Activated CD4-positive, alpha-beta T cell treated with anti-CD3 and anti-CD28 coated beads for 36 hours (primary cell): ENCODE measurements around the gene IFITM5. TPM values are rescaled to one million over a fixed set of nuclear protein-coding genes. Genes with fewer than 3 reads are reported as not detected.
"Not testable (repeated sequence)": the region's sequence is repeated elsewhere in the genome, so short reads cannot be mapped to it uniquely, and the experiment has no call there.

ENCODE experiments used
- ATAC-seq: fragments of 200-7000 bp; cut with Tn5 transposase; one replicate; pipeline ENCODE4 v1.10.0; 2021; ENCODE audit warnings: mild to moderate bottlenecking, moderate library complexity
- CTCF ChIA-PET: fragments of 350-600 bp; sonication (Branson Sonifier 250); formaldehyde crosslinking; loops from one replicate; lab custom pipeline; 2021; ENCODE audit warnings: antibody characterized with exemption; lab: Charles Lee
- POLR2A ChIA-PET: fragments of 350-600 bp; sonication (Branson Sonifier 250); formaldehyde crosslinking; loops from one replicate; lab custom pipeline; 2021; ENCODE audit warnings: antibody characterized with exemption, inconsistent platforms; lab: Charles Lee
- DNase-seq: peaks from one replicate; pipeline ENCODE4 v3.0.0-alpha.2; 2020
- H3K27ac Mint-ChIP-seq: one replicate; pipeline ENCODE4 v1.8.0; 2021; ENCODE audit warnings: mixed read lengths
- H3K27me3 Mint-ChIP-seq: one replicate; pipeline ENCODE4 v1.8.0; 2021; ENCODE audit warnings: mixed read lengths
- H3K36me3 Mint-ChIP-seq: one replicate; pipeline ENCODE4 v1.8.0; 2021; ENCODE audit warnings: low read depth, mixed read lengths
- H3K4me1 Mint-ChIP-seq: one replicate; pipeline ENCODE4 v1.8.0; 2021; ENCODE audit warnings: mixed read lengths
- H3K4me3 Mint-ChIP-seq: one replicate; pipeline ENCODE4 v1.8.0; 2021; ENCODE audit warnings: mild to moderate bottlenecking, moderate library complexity, mixed read lengths
- H3K9me3 Mint-ChIP-seq: one replicate; pipeline ENCODE4 v1.8.0; 2021; ENCODE audit warnings: low read depth, mixed read lengths
- intact Hi-C, 2 experiments: fragments of 100-400 bp; cut with DNase I in 1 of 2; cut with micrococcal nuclease in 1 of 2; formaldehyde crosslinking; loops; one replicate each; pipeline versions ENCODE4 v1.14.2 to v1.15.1; 2022 to 2024; cut with DNase I, micrococcal nuclease
- total RNA-seq, 2 experiments: library from RNA; stranded (reverse); gene quantifications; one replicate each; pipeline ENCODE4 v1.2.3, GENCODE V29; 2021

The IFITM5 gene
- total RNA-seq, 2 experiments from 2014 or later: not detected

DNA sequence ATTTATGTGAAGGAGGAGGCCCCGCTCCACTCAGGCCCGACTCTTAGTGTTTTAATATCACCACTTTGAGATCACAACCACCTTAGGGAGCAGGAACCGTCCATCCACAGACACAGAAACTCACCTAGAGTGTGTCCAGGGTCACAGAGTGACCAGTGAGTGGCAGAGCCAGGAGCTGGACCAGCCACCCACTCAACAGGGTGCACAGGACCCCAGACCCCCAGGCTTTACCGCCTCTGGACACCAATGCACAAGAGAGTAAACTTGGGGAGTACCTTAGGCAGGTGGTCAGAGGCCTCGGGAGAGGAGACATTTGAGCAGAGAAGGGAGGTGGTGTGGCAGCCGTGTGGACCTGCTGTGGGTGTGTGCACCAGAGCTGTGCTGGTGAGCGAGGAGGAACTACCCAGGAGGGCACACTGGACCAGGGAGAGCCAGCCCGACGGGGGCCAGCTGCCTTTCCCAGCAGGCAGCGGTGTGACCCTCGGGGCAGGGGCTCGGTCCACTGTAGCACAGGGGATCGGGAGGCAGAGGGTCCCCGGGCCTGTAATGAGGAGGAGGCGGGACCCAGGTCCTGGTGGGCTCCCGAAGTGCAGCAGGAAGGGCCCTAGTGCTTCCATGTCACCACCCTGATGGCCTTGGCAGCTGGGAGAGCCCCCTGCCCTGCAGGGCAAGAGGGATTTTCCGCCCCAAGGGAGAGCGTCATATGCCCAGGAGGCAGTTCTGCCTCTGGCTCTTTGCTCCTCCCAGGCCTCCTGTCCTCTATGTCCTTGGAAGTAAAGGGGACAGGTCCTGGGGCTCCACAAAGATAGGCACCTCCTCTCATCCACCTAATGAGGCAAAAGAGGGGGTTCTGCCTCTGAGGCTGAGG lies 28.6 kb downstream of the IFITM5 start:
- ChIA-PET CTCF (interaction anchor here (2.2 kb wide), 1 partner anchor 20 kb away, joined by 7 read pairs; no protein-coding TSS in a partner anchor), POLR2A (no interaction called here)
- no peak for ATAC-seq
- DNase-seq: no peak
- intact Hi-C loops: no loop called here
- H3K4me1 Mint-ChIP-seq: peaks cover 39% of the 10 kb centered on the region
- H3K9me3 Mint-ChIP-seq: no peaks in the 10 kb centered on the region
- H3K27ac Mint-ChIP-seq: peak overlapping the region; percentile 51
- H3K27me3 Mint-ChIP-seq: no peaks in the 10 kb centered on the region
- no peaks in the 10 kb centered on the region for H3K36me3 Mint-ChIP-seq
- H3K4me3 Mint-ChIP-seq: no peak overlapping the region

DNA sequence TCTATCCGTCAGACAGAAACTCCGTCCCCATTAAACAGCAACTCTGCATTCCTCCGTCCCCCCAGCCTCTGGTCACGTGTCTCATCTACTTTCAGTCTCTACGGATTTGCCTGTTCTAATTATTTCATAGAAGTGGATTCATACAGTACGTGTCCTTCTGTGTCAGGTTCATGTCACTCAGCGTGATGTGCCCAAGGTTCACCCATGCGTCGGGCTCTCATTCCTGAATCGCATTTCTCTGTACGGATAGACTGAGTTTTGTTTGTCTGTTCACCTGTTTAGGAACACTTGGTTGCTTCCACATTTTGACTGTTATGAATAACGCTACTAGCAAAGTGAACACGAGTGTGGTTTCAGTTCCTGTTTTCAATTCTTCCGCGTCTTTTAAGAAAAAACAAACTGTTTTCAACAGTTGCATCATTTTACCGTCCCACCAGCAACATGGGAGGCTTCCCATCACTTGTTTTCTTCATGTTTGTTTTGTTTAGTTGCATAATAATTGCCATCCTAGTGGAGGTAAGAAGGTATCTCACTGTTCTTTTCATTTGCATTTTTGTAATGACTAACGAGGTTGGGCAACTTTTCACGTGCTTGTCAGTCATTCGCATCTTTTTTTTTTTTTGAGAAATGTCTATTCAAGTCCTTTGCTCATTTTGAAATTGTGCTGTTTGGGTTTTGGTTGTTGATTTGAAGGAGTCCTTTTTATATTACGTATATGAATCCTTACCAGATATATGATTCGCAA lies 30.0 kb downstream of the IFITM5 start:
- H3K4me3 Mint-ChIP-seq: peak overlapping the region; percentile 79
- no peaks in the 10 kb centered on the region for H3K9me3 Mint-ChIP-seq
- peak; percentile 71 for ATAC-seq
- H3K36me3 Mint-ChIP-seq: no peaks in the 10 kb centered on the region
- CTCF ChIA-PET: interaction anchor here (0.6 kb wide), 1 partner anchor 47 kb away, joined by 3 read pairs; no protein-coding TSS in a partner anchor
- POLR2A ChIA-PET: no interaction called here
- H3K27ac Mint-ChIP-seq: peak overlapping the region; percentile 99
- H3K27me3 Mint-ChIP-seq: no peaks in the 10 kb centered on the region
- intact Hi-C loops: loop anchor here (1.0 to 5.0 kb wide), 13 partner anchors 11 to 528 kb away; partner anchors contain the start of genes PHRF1 (in 1 of the 2), PSMD13 (in 1 of the 2) and SIRT3 (in 1 of the 2)
- H3K4me1 Mint-ChIP-seq: peaks cover 43% of the 10 kb centered on the region
- peak; percentile 72 for DNase-seq

DNA sequence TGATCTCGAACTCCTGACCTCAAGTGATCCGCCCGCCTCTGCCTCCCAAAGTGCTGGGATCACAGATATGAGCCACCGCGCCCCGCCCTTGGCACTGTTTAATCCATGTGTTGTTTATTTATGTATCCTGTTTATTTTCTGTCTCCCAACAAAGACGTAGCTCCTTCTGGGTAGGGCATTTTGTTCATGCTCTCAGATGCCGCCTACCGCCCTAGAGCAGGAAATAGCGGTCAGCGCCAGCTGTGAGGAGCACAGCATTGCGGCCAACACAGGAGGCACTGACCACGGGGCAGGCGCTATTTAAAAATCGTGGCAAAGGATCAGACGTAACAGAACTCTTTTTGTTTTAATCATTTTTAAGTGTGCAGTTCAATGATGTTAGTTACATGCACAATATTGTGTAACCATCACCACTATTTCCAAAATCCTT lies 30.6 kb downstream of the IFITM5 start:
- peak; percentile 71 for DNase-seq
- intact Hi-C loops: loop anchor here (1.0 to 5.0 kb wide), 13 partner anchors 12 to 529 kb away; partner anchors contain the start of genes PHRF1 (in 1 of the 2), PSMD13 (in 1 of the 2) and SIRT3 (in 1 of the 2)
- ATAC-seq: peak; percentile 20
- H3K27me3 Mint-ChIP-seq, POLR2A ChIA-PET, H3K36me3 Mint-ChIP-seq, H3K9me3 Mint-ChIP-seq: not testable (repeated sequence)
- CTCF ChIA-PET: interaction anchor here (0.6 to 2.2 kb wide), 2 partner anchors 16 to 31 kb away, joined by 3 to 6 read pairs; no protein-coding TSS in a partner anchor
- Mint-ChIP-seq H3K4me1 (peaks cover 43% of the 10 kb centered on the region), H3K4me3 (peak overlapping the region; percentile 79), H3K27ac (peak overlapping the region; percentile 99)

DNA sequence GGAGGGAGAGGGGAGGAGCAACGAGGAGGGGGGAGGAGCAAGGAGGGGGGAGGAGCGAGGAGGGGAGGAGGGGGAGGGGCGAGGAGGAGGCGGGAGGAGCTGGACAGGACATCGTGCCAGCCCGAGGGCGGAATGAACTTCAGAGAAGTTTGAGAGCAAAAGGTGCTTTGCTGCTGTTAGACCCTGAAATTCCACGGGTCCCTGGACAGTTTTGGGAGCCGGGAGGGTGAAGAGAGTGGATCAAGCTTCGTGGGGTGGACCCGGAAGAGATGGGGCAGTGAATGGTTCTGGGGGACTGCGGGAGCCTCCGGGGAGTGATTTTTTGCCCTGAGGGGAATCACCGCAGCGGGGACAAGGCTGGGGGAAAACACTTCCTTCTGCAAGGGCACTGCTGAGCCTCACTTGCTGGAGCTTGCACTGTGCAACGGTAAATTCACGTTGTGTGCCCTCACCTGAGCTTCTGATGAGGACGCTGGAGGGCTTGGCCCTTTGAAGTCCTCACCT lies 31.8 kb downstream of the IFITM5 start:
- intact Hi-C loops: loop anchor here (2.0 to 5.0 kb wide), 2 partner anchors 17 to 310 kb away; partner anchors contain the start of gene PHRF1 (in 1 of the 2)
- ATAC-seq (peak; percentile 37), DNase-seq (peak; percentile 82)
- Mint-ChIP-seq H3K4me3 (peak overlapping the region; percentile 79), H3K36me3 (no peaks in the 10 kb centered on the region), H3K4me1 (peaks cover 43% of the 10 kb centered on the region), H3K27ac (peak overlapping the region; percentile 99), H3K27me3 (no peaks in the 10 kb centered on the region), H3K9me3 (no peaks in the 10 kb centered on the region)
- ChIA-PET POLR2A (interaction anchor here (1.1 kb wide), 1 partner anchor 30 kb away, joined by 3 read pairs; no protein-coding TSS in a partner anchor), CTCF (interaction anchor here (1.3 to 3.2 kb wide), 5 partner anchors 9 to 130 kb away, joined by 4 to 35 read pairs (median 6); no protein-coding TSS in a partner anchor)

DNA sequence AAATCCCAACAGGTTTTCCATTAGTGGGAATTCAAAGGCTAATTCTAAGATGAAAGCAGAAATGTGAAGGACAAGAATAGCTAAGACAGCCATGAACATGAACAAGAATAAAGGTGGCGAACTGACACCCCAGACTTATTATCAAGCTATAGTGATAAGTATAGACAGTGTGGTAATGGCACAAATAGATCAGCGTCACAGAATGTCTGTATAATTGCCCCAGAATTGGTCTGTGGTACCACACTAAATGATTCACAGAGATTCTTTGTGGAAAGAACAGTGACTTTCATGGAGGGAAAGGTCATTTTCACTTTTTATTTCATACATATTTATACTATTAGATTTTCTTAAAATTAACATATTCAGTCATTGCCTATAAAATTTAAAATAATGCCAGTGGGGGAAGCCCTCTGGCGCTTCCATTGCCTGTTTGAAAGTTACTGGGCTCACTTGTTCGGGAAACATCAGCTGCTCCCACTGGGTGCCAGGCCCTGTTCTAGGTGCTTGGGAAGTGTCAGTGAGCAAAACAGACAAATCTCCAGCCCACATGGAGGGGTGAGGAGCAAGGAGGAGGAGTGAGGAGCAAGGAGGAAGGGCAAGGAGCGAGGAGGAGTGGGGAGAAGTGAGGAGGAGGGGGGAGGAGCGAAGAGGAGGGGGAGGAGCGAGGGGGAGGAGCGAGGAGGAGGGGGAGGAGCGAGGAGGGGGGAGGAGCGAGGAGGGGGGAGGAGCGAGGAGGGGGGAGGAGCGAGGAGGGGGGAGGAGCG lies 32.5 kb downstream of the IFITM5 start:
- Mint-ChIP-seq H3K36me3 (no peaks in the 10 kb centered on the region), H3K9me3 (no peaks in the 10 kb centered on the region), H3K27me3 (no peaks in the 10 kb centered on the region), H3K4me1 (peaks cover 43% of the 10 kb centered on the region), H3K27ac (peak overlapping the region; percentile 72), H3K4me3 (peak overlapping the region; percentile 46)
- ChIA-PET CTCF (interaction anchor here (0.6 to 3.2 kb wide), 9 partner anchors 9 to 141 kb away, joined by 3 to 35 read pairs (median 5); partner anchors contain the start of gene IFITM2), POLR2A (interaction anchor here (0.7 to 1.1 kb wide), 4 partner anchors 14 to 252 kb away, joined by 3 to 5 read pairs (median 3); no protein-coding TSS in a partner anchor)
- ATAC-seq (peak; percentile 45), DNase-seq (no peak)
- intact Hi-C loops: loop anchor here (2.0 to 5.0 kb wide), 2 partner anchors 16 to 310 kb away; partner anchors contain the start of gene PHRF1 (in 1 of the 2)

DNA sequence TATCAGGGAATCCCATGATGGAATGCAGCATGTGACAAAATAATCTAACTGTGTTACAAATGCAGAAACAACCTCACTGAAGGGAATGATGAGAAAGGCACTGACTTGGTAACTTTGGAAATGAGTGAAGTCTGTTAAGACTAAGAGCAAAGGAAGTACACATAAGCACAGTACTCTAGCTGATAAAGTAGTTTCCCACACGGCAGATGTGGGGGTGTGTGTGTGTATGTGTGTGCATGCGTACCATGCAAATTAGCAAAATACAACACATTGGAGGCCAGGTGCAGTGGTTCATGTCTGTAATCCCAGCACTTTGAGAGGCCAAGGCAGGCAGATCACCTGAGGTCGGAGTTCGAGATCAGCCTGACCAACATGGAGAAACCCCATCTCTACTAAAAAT lies 37.7 kb downstream of the IFITM5 start:
- H3K4me3 Mint-ChIP-seq: no peak overlapping the region
- no peaks in the 10 kb centered on the region for H3K27me3 Mint-ChIP-seq
- peaks cover 6% of the 10 kb centered on the region for H3K4me1 Mint-ChIP-seq
- POLR2A ChIA-PET: interaction anchor here (0.9 kb wide), 1 partner anchor 81 kb away, joined by 3 read pairs; no protein-coding TSS in a partner anchor
- CTCF ChIA-PET: interaction anchor here (0.6 to 3.8 kb wide), 6 partner anchors 11 to 55 kb away, joined by 3 to 30 read pairs (median 3); no protein-coding TSS in a partner anchor
- DNase-seq (no peak), ATAC-seq (no peak)
- no peak overlapping the region for H3K27ac Mint-ChIP-seq
- H3K36me3 Mint-ChIP-seq: no peaks in the 10 kb centered on the region
- no peaks in the 10 kb centered on the region for H3K9me3 Mint-ChIP-seq
- intact Hi-C loops: no loop called here

DNA sequence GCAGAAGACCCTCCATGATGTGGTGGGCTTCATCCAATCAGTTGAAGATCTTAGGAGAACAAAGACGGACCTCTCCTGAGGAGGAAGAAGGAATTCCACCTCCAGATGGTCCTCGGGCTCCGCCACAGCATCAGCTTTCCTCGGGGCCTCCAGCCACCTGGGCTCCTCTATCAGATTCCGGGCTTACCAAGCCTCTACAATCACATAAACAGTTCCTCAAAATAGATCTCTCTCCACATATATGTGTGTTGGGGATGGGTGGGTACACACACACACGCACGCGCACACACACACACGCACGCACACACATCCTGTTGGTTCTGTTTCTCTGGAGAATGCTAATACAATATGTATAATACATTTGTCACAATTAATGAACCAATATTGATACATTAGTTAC lies 39.9 kb downstream of the IFITM5 start:
- CTCF ChIA-PET: interaction anchor here (0.7 to 3.8 kb wide), 3 partner anchors 9 to 44 kb away, joined by 3 to 30 read pairs (median 4); no protein-coding TSS in a partner anchor
- no peak for DNase-seq
- Mint-ChIP-seq H3K4me3 (no peak overlapping the region), H3K36me3 (no peaks in the 10 kb centered on the region), H3K9me3 (no peaks in the 10 kb centered on the region), H3K27ac (no peak overlapping the region), H3K4me1 (no peaks in the 10 kb centered on the region), H3K27me3 (no peaks in the 10 kb centered on the region)
- intact Hi-C loops: no loop called here
- POLR2A ChIA-PET: no interaction called here
- ATAC-seq: no peak

DNA sequence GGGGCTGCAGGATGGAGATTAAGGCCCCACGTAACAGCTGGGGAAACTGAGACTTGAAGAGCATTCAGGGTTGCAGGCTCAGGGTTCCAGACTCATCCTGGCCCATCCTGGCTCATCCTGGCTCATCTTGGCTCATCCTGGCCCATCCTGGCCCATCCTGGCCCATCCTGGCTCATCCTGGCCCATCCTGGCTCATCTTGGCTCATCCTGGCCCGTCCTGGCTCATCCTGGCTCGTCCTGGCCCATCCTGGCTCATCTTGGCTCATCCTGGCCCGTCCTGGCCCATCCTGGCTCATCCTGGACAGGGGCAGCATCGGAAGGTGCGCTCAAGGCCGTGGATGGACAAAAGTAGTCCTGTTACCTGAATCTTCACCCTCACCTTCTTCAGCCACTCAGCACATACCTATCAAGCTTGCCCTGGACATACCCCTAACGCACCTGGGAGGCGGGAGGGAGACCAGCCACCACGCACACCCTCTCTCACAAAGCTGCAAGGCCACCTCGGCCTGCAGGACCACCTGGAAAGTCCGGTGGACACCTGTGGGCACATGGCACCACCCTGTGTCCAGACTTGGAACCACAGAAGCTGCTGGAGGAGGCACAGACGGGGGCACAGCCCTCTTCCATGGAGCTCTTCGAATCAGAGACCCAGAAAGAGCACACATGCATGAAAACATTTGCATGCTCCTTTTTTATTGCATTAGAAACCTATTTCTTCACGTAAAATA lies 41.4 kb downstream of the IFITM5 start:
- no peak overlapping the region for H3K27ac Mint-ChIP-seq
- CTCF ChIA-PET: interaction anchor here (1.5 to 1.7 kb wide), 2 partner anchors 15 to 98 kb away, joined by 3 to 4 read pairs; no protein-coding TSS in a partner anchor
- POLR2A ChIA-PET: no interaction called here

DNA sequence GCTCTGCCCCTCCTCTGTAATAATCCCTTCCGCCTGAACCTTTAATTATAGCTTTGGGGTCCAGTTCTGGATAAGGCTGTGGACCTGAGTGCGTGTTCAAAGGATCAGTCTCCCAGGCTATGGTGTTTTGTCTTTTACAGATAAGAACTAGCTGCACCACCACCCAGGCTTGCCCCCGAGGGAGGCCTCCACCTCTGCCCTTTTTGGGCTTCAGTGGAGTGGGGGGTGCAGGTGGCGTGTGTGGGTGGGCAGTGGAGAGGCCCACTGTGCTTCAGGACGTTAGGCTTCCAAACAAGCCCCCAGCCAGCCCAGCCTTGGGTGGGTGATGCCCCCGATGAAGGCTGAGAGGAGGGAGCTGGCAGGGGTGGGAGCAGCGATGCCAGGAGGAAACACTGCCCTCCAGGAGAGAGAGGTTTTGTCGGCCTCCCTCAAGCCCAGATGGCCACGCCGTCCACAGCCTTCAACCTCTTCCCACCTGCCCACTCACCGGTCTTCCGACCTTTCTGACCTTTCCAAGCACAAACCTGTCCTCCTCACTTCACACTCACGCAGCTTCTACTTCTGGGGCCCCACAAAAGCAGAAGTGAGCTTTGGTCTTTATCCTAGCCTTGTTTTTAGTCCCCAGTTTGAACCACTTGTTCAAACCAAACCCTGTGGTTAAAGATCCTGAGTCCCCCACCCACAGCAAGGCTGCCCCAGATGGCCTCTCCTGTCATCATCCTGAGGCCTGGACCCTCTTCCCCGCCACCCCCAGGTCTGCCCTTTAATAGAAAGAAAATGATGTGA lies 42.2 kb downstream of the IFITM5 start:
- no peaks in the 10 kb centered on the region for H3K4me1 Mint-ChIP-seq
- H3K27me3 Mint-ChIP-seq: no peaks in the 10 kb centered on the region
- no peak overlapping the region for H3K4me3 Mint-ChIP-seq
- H3K9me3 Mint-ChIP-seq: no peaks in the 10 kb centered on the region
- intact Hi-C loops: no loop called here
- CTCF ChIA-PET: no interaction called here
- H3K36me3 Mint-ChIP-seq: peaks cover 17% of the 10 kb centered on the region
- H3K27ac Mint-ChIP-seq: no peak overlapping the region
- POLR2A ChIA-PET: no interaction called here
- ATAC-seq: no peak
- DNase-seq: no peak

More for the DNA sequence above, 41.4 kb downstream of the IFITM5 start:
- ATAC-seq (no peak), DNase-seq (no peak)
- Mint-ChIP-seq H3K9me3 (no peaks in the 10 kb centered on the region), H3K27me3 (no peaks in the 10 kb centered on the region), H3K4me3 (no peak overlapping the region), H3K4me1 (no peaks in the 10 kb centered on the region), H3K36me3 (peaks cover 10% of the 10 kb centered on the region)
- intact Hi-C loops: no loop called here
